D341Med (cell line): ENCODE data around the gene PCBD1.

Experiments used
- DNase-seq: peaks from one replicate; pipeline ENCODE4 v3.0.0; 2012; ENCODE audit warnings: low spot score

PCBD1 gene

GRCh38 chr10:70902661-70903261, 14.4 kb upstream of the PCBD1 start:
- DNase-seq: no peak

GRCh38 chr10:70901276-70901878, 13.0 kb upstream of the PCBD1 start:
- DNase-seq: no peak

GRCh38 chr10:70899096-70899495, 10.7 kb upstream of the PCBD1 start:
- DNase-seq: no peak

- DNase-seq: no peak
Measured at GRCh38 chr10:70898687-70899086, 10.3 kb upstream of the PCBD1 start.

GRCh38 chr10:70896551-70896950, 8.2 kb upstream of the PCBD1 start:
- DNase-seq: no peak

GRCh38 chr10:70894416-70894815, 6.1 kb upstream of the PCBD1 start:
- no peak for DNase-seq

GRCh38 chr10:70893227-70894006, 5.1 kb upstream of the PCBD1 start:
- no peak for DNase-seq

- no peak for DNase-seq
Measured at GRCh38 chr10:70892631-70893030, 4.3 kb upstream of the PCBD1 start.

GRCh38 chr10:70891627-70892026, 3.3 kb upstream of the PCBD1 start:
- DNase-seq: no peak

- no peak for DNase-seq
Measured at GRCh38 chr10:70890917-70891431, 2.6 kb upstream of the PCBD1 start.

- no peak for DNase-seq
Measured at GRCh38 chr10:70889291-70889690, 926 bp upstream of the PCBD1 start.

GRCh38 chr10:70886921-70887665, 1.3 kb downstream of the PCBD1 start:
- DNase-seq: no peak

- no peak for DNase-seq
Measured at GRCh38 chr10:70885931-70886903, 2.1 kb downstream of the PCBD1 start.

GRCh38 chr10:70885481-70885880, 2.9 kb downstream of the PCBD1 start:
- no peak for DNase-seq

GRCh38 chr10:70884741-70885140, 3.6 kb downstream of the PCBD1 start:
- no peak for DNase-seq

- DNase-seq: peak; percentile 70
Measured at GRCh38 chr10:70880077-70880534, 8.3 kb downstream of the PCBD1 start.

GRCh38 chr10:70879207-70879606, 9.2 kb downstream of the PCBD1 start:
- DNase-seq: no peak

GRCh38 chr10:70874061-70874460, 14.3 kb downstream of the PCBD1 start:
- DNase-seq: no peak

GRCh38 chr10:70872291-70872690, 16.1 kb downstream of the PCBD1 start:
- no peak for DNase-seq

- no peak for DNase-seq
Measured at GRCh38 chr10:70866424-70866823, 21.9 kb downstream of the PCBD1 start.

- DNase-seq: no peak
Measured at GRCh38 chr10:70864935-70865334, 23.4 kb downstream of the PCBD1 start.
